Activated T-helper 9 cell treated with anti-CD3 and anti-CD28 coated beads, Interleukin-2, amount 50 U/mL, for 16 hours (primary cell): Measurements from ENCODE around the gene RBM19.
"Not testable (repeated sequence)": the region's sequence is repeated elsewhere in the genome, so short reads cannot be mapped to it uniquely, and the experiment has no call there.

ENCODE experiments used
- DNase-seq: peaks from one replicate; pipeline ENCODE4 v3.0.0-alpha.2; 2020; ENCODE audit warnings: low read depth

The RBM19 gene

GRCh38 chr12:113965951-113966797, at the start of gene RBM19:
Gene RBM19, minus strand, starts transcription at chr12:113966325. Its CDS starts 98 bp downstream, at chr12:113966227.
- DNase-seq = peak; percentile 96

GRCh38 chr12:114015851-114016250, 49.7 kb upstream of the RBM19 start:
- DNase-seq = no peak

GRCh38 chr12:114013575-114014345, 47.6 kb upstream of the RBM19 start:
- no peak for DNase-seq

GRCh38 chr12:114012744-114013431, 46.8 kb upstream of the RBM19 start:
- no peak for DNase-seq

- no peak for DNase-seq
These were observed 45.6 kb upstream of the RBM19 start for GRCh38 chr12:114011711-114012110.

- DNase-seq = no peak
These were observed 40.6 kb upstream of the RBM19 start for GRCh38 chr12:114006482-114007425.

GRCh38 chr12:114004402-114004801, 38.3 kb upstream of the RBM19 start:
- no peak for DNase-seq

GRCh38 chr12:114003286-114003685, 37.2 kb upstream of the RBM19 start:
- no peak for DNase-seq

- no peak for DNase-seq
These were observed 35.6 kb upstream of the RBM19 start for GRCh38 chr12:114001511-114002340.

- DNase-seq = no peak
These were observed 34.7 kb upstream of the RBM19 start for GRCh38 chr12:114000861-114001260.

GRCh38 chr12:114000261-114000660, 34.1 kb upstream of the RBM19 start:
- DNase-seq = not testable (repeated sequence)

- no peak for DNase-seq
These were observed 31.2 kb upstream of the RBM19 start for GRCh38 chr12:113997365-113997764.

GRCh38 chr12:113996026-113996425, 29.9 kb upstream of the RBM19 start:
- no peak for DNase-seq

- DNase-seq = no peak
These were observed 27.9 kb upstream of the RBM19 start for GRCh38 chr12:113994051-113994450.

- not testable (repeated sequence) for DNase-seq
These were observed 26.6 kb upstream of the RBM19 start for GRCh38 chr12:113992751-113993150.

- no peak for DNase-seq
These were observed 25.3 kb upstream of the RBM19 start for GRCh38 chr12:113991224-113992044.

- no peak for DNase-seq
These were observed 24.4 kb upstream of the RBM19 start for GRCh38 chr12:113990250-113991223.

- no peak for DNase-seq
These were observed 22.9 kb upstream of the RBM19 start for GRCh38 chr12:113988976-113989375.
